Measurements from ENCODE around the gene OTOP2.
"Not testable (repeated sequence)": the region's sequence is repeated elsewhere in the genome, so short reads cannot be mapped to it uniquely, and the experiment has no call there.

OTOP2 gene

GRCh38 chr17:74911423-74911822 lies 12.7 kb upstream of the OTOP2 start:
- H3K4me1 Mint-ChIP-seq; DNase-seq (ENCODE audit: low spot score in 2 of 2); H3K27ac Mint-ChIP-seq; H3K36me3 Mint-ChIP-seq; H3K4me3 Mint-ChIP-seq; ATAC-seq (ENCODE audit: low read depth); H3K9me3 Mint-ChIP-seq; H3K27me3 Mint-ChIP-seq: not testable (repeated sequence)

GRCh38 chr17:74916136-74916850 lies 7.8 kb upstream of the OTOP2 start:
- H3K4me1 Mint-ChIP-seq: peaks cover 3% of the 10 kb centered on the region
- H3K9me3 Mint-ChIP-seq: no peaks in the 10 kb centered on the region
- peaks cover 18% of the 10 kb centered on the region for H3K27me3 Mint-ChIP-seq
- H3K4me3 Mint-ChIP-seq: no peak overlapping the region
- H3K36me3 Mint-ChIP-seq: no peaks in the 10 kb centered on the region
- DNase-seq (ENCODE audit: low spot score in 2 of 2) (no peak), ATAC-seq (ENCODE audit: low read depth) (no peak)
- no peak overlapping the region for H3K27ac Mint-ChIP-seq

GRCh38 chr17:74916851-74917199 lies 7.2 kb upstream of the OTOP2 start:
- DNase-seq (ENCODE audit: low spot score in 2 of 2): no peak
- Mint-ChIP-seq H3K36me3 (no peaks in the 10 kb centered on the region), H3K4me1 (peaks cover 3% of the 10 kb centered on the region)

GRCh38 chr17:74917430-74917829 lies 6.6 kb upstream of the OTOP2 start:
- no peaks in the 10 kb centered on the region for H3K9me3 Mint-ChIP-seq
- DNase-seq (ENCODE audit: low spot score in 2 of 2): no peak
- peaks cover 4% of the 10 kb centered on the region for H3K4me1 Mint-ChIP-seq
- no peak overlapping the region for H3K4me3 Mint-ChIP-seq
- no peaks in the 10 kb centered on the region for H3K36me3 Mint-ChIP-seq
- no peak for ATAC-seq (ENCODE audit: low read depth)
- peaks cover 18% of the 10 kb centered on the region for H3K27me3 Mint-ChIP-seq
- no peak overlapping the region for H3K27ac Mint-ChIP-seq

More at GRCh38 chr17:74916851-74917199, 7.2 kb upstream of the OTOP2 start:
- ATAC-seq (ENCODE audit: low read depth): no peak
- Mint-ChIP-seq H3K27me3 (peaks cover 18% of the 10 kb centered on the region), H3K27ac (no peak overlapping the region), H3K4me3 (no peak overlapping the region), H3K9me3 (no peaks in the 10 kb centered on the region)

- DNase-seq (ENCODE audit: low spot score in 2 of 2): no peak
- H3K4me3 Mint-ChIP-seq: no peak overlapping the region
- H3K27ac Mint-ChIP-seq: no peak overlapping the region
- peaks cover 7% of the 10 kb centered on the region for H3K4me1 Mint-ChIP-seq
- no peak for ATAC-seq (ENCODE audit: low read depth)
- no peaks in the 10 kb centered on the region for H3K9me3 Mint-ChIP-seq
- H3K27me3 Mint-ChIP-seq: peaks cover 22% of the 10 kb centered on the region
- no peaks in the 10 kb centered on the region for H3K36me3 Mint-ChIP-seq
Measured at GRCh38 chr17:74918906-74919305, 5.2 kb upstream of the OTOP2 start.

- H3K27me3 Mint-ChIP-seq: peaks cover 24% of the 10 kb centered on the region
- ATAC-seq (ENCODE audit: low read depth): no peak
- H3K36me3 Mint-ChIP-seq: no peaks in the 10 kb centered on the region
- no peak for DNase-seq (ENCODE audit: low spot score in 2 of 2)
- no peaks in the 10 kb centered on the region for H3K9me3 Mint-ChIP-seq
- no peak overlapping the region for H3K4me3 Mint-ChIP-seq
- peaks cover 9% of the 10 kb centered on the region for H3K4me1 Mint-ChIP-seq
- H3K27ac Mint-ChIP-seq: no peak overlapping the region
Measured at GRCh38 chr17:74919440-74920305, 4.4 kb upstream of the OTOP2 start.

- Mint-ChIP-seq H3K36me3 (no peaks in the 10 kb centered on the region), H3K4me1 (peaks cover 12% of the 10 kb centered on the region), H3K4me3 (no peak overlapping the region), H3K27me3 (peaks cover 26% of the 10 kb centered on the region), H3K9me3 (no peaks in the 10 kb centered on the region), H3K27ac (no peak overlapping the region)
- ATAC-seq (ENCODE audit: low read depth): no peak
- DNase-seq (ENCODE audit: low spot score in 2 of 2): no peak
Measured at GRCh38 chr17:74920306-74920620, 3.8 kb upstream of the OTOP2 start.

GRCh38 chr17:74920642-74921025 lies 3.4 kb upstream of the OTOP2 start:
- Mint-ChIP-seq H3K27ac (no peak overlapping the region), H3K9me3 (no peaks in the 10 kb centered on the region), H3K4me3 (no peak overlapping the region), H3K4me1 (peaks cover 15% of the 10 kb centered on the region), H3K27me3 (peaks cover 30% of the 10 kb centered on the region), H3K36me3 (no peaks in the 10 kb centered on the region)
- DNase-seq (ENCODE audit: low spot score in 2 of 2) (no peak), ATAC-seq (ENCODE audit: low read depth) (no peak)

GRCh38 chr17:74921026-74921681 lies 2.9 kb upstream of the OTOP2 start:
- ATAC-seq (ENCODE audit: low read depth) (no peak), DNase-seq (ENCODE audit: low spot score in 2 of 2) (no peak)
- Mint-ChIP-seq H3K4me3 (no peak overlapping the region), H3K9me3 (no peaks in the 10 kb centered on the region), H3K27ac (no peak overlapping the region), H3K4me1 (peaks cover 15% of the 10 kb centered on the region), H3K27me3 (peaks cover 29% of the 10 kb centered on the region), H3K36me3 (no peaks in the 10 kb centered on the region)

GRCh38 chr17:74921769-74922168 lies 2.3 kb upstream of the OTOP2 start:
- H3K27ac Mint-ChIP-seq: no peak overlapping the region
- no peak for ATAC-seq (ENCODE audit: low read depth)
- DNase-seq (ENCODE audit: low spot score in 2 of 2): no peak
- no peaks in the 10 kb centered on the region for H3K36me3 Mint-ChIP-seq
- no peaks in the 10 kb centered on the region for H3K9me3 Mint-ChIP-seq
- peaks cover 26% of the 10 kb centered on the region for H3K27me3 Mint-ChIP-seq
- H3K4me3 Mint-ChIP-seq: no peak overlapping the region
- peaks cover 12% of the 10 kb centered on the region for H3K4me1 Mint-ChIP-seq

- H3K27me3 Mint-ChIP-seq: peaks cover 22% of the 10 kb centered on the region
- no peaks in the 10 kb centered on the region for H3K9me3 Mint-ChIP-seq
- H3K4me3 Mint-ChIP-seq: no peak overlapping the region
- DNase-seq (ENCODE audit: low spot score in 2 of 2) (no peak), ATAC-seq (ENCODE audit: low read depth) (no peak)
- no peak overlapping the region for H3K27ac Mint-ChIP-seq
- no peaks in the 10 kb centered on the region for H3K36me3 Mint-ChIP-seq
- H3K4me1 Mint-ChIP-seq: peaks cover 11% of the 10 kb centered on the region
Measured at GRCh38 chr17:74922172-74922571, 1.9 kb upstream of the OTOP2 start.

- Mint-ChIP-seq H3K36me3 (no peaks in the 10 kb centered on the region), H3K4me1 (peaks cover 11% of the 10 kb centered on the region), H3K9me3 (no peaks in the 10 kb centered on the region), H3K27me3 (peaks cover 24% of the 10 kb centered on the region), H3K27ac (no peak within 1 kb of the TSS), H3K4me3 (peak within 1 kb of the TSS; percentile 69)
- peak; percentile 31 for ATAC-seq (ENCODE audit: low read depth)
- DNase-seq (ENCODE audit: low spot score in 2 of 2): no peak
Measured at GRCh38 chr17:74922694-74923537, 1.2 kb upstream of the OTOP2 start, which contains the start of gene USH1G. Gene USH1G, minus strand, starts transcription at chr17:74923255. Its CDS starts 182 bp downstream, at chr17:74923073.

- H3K27ac Mint-ChIP-seq: no peak overlapping the region
- peaks cover 28% of the 10 kb centered on the region for H3K27me3 Mint-ChIP-seq
- no peaks in the 10 kb centered on the region for H3K9me3 Mint-ChIP-seq
- no peaks in the 10 kb centered on the region for H3K36me3 Mint-ChIP-seq
- DNase-seq (ENCODE audit: low spot score in 2 of 2): peak; percentile 67 to 78
- H3K4me3 Mint-ChIP-seq: no peak overlapping the region
- peaks cover 11% of the 10 kb centered on the region for H3K4me1 Mint-ChIP-seq
- ATAC-seq (ENCODE audit: low read depth): peak; percentile 74
Measured at GRCh38 chr17:74923538-74924249, 379 bp upstream of the OTOP2 start.
